ENCODE measurements around the gene CNEP1R1.

DNA sequence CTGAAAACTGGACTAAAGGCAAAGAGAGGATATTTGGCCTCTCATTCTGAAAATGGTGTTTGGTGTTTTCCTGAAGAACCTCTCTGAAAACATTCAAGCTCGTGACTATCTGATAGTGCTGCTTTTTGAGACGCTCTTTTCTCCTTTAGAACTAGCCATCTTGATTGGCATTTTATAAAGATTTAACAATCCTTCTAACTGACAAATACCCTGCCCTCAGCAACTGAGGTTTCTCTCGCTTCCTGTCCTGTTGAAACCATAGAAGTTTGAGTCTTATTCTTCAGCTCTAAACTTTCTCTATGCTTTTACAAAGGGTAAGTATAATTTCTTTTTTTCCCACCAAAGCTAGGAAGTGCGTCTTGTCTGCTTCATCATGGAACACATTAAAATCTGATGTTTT is 13.3 kb downstream of the CNEP1R1 start:
- no peak for TF ChIP-seq POLR2A (IDR thresholded peaks at IDR 0.05)
- TF ChIP-seq, protein P1, sequence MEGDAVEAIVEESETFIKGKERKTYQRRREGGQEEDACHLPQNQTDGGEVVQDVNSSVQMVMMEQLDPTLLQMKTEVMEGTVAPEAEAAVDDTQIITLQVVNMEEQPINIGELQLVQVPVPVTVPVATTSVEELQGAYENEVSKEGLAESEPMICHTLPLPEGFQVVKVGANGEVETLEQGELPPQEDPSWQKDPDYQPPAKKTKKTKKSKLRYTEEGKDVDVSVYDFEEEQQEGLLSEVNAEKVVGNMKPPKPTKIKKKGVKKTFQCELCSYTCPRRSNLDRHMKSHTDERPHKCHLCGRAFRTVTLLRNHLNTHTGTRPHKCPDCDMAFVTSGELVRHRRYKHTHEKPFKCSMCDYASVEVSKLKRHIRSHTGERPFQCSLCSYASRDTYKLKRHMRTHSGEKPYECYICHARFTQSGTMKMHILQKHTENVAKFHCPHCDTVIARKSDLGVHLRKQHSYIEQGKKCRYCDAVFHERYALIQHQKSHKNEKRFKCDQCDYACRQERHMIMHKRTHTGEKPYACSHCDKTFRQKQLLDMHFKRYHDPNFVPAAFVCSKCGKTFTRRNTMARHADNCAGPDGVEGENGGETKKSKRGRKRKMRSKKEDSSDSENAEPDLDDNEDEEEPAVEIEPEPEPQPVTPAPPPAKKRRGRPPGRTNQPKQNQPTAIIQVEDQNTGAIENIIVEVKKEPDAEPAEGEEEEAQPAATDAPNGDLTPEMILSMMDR (IDR thresholded peaks at IDR 0.05 in 4 of 5, conservative IDR thresholded peaks at IDR 0.05 in 1 of 5) = no peak
